ENCODE data around the gene CACNA2D3.

CACNA2D3 gene

DNA sequence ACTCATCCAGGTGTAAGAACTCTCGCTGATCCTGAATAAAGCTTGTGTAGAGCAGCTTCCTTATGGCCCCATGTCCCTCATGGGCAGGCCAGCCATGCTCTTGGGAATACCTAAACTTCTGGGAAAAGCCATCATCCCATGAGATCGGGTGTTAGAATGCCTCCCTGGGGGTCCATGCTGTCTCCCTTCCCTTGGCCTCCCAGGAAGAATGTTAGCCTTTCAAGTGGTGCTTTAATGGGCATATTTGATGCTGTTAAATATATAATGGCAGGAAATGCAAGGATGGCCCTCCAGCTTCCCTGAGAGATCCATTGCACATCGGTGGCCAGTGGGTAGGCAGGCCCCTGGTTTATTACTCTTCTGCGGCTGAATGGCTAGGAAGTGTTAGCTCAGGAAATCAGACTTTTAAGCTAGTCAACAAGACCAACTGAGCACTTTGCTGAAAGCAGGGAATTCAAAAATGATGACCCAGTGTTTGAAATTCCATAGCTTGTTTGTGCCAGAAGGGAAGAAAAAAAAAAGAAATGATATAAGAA is 866.0 kb downstream of the CACNA2D3 start:
- DNase-seq (ENCODE audit: low read depth, low spot score): no peak
- H3K27ac ChIP-seq: no peak overlapping the region

DNA sequence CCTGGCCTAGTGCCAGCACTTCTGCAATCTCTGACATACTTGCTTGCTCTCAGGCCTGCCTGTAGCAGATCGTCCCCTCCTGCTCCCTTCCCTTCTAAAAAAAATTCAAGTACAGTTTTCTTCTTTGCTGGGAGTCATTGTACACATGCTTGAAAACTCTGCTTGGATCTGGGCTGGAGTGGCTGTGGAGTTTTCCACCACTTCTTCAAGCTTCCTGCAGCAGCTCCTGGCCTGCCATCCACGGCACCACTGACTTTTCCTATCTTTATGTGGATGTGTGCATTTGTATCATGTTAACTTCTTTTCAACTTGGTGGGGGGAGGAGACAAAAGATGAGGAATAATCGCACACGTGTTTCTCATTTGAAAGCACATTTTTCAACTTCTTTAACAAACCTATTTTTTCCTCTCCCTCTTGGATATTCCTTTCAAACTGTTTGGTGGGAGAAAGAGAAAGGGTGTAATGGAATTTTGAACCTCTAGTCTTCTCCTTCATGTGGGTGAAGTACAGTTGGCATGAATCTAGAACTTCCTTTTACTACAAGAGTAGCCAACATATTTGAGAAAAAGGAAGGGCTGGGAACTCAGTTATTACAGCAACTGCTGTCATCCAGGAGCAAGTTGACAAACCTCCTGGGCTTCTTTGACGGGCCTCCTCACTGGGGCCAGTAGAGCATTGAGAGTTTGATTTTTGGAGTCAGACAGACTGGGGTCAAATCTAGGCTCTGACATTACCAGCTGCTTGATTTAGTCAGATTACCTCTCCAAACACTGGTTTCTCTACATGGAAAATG is 866.7 kb downstream of the CACNA2D3 start:
- DNase-seq (ENCODE audit: low read depth, low spot score): no peak
- no peak overlapping the region for H3K27ac ChIP-seq

DNA sequence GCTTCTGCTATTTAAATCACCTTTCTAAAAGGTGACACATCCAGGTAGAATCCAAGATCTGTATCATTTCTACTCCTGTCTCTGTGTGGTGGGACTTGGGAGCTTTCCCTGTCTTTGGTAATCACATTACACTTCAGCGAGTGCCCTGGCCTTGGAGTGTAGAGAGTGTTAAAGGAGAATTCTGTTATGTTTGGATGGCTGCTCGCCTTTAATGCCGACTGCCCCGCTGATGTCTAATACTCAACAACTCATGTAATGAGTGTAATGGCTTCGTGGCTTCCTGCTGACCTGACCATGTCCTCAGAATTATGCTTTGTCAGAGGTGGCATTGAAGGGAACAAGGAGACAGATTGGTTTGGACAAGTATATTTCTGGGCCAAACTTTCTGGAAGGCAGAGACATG is 871.8 kb downstream of the CACNA2D3 start:
- DNase-seq (ENCODE audit: low read depth, low spot score): no peak
- no peak overlapping the region for H3K27ac ChIP-seq

DNA sequence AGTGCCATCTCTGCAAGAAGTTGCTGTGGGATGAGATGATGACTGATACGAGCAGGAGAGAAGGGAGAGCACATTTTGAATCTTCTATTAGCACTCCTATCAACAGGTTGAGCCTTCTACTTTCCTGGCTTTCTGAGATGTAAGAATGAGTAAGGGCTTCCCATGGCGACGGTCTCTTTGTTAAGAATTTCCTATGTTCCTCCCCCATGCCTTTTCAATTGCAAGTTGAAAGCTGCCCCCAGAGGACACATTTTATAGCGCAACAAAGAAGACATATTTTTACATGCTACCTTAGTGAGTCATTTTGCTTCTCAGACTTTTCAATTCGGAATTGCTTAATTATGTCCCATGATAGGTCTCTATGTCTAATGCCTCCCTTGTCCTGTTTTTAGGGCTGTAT is 876.8 kb downstream of the CACNA2D3 start:
- H3K27ac ChIP-seq: no peak overlapping the region
- no peak for DNase-seq (ENCODE audit: low read depth, low spot score)

DNA sequence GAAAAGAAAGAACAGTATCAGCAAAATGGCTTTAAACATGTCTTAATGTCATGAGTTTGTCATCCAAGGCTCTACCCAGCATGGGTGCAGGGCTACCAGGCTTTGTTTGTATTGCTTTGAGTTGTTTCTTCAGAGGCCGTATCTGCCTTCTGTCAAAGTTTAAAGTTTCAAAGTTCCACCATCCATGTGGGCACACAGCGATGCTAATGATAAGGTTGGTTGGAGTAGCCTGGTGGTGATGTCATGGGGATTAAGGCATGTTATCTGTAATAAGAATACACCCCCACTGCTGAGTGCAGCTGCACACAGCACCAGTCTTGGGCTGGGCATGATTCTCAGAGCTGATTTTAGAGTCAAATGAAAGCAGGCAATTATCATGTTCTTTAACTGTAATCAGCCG is 877.5 kb downstream of the CACNA2D3 start:
- DNase-seq (ENCODE audit: low read depth, low spot score): no peak
- H3K27ac ChIP-seq: no peak overlapping the region

DNA sequence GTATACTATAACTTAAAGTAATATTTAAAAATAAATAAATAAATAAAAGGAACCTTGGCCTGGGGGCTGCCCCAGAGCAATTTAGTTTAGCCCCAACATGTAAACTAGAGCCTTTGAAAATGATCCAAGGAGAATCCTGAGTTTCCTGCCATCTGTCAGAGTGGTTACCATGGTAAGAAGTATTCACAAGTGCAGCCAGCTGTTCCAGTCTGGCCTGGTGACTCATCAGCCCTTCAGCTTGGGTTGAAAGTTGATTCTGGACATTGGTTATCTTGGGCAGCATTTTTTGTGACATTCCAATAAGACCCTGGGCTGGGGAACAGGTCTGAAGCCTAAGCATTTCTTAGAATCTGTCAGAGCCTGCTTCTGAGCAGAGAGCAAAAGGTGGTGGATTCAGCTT is 878.2 kb downstream of the CACNA2D3 start:
- H3K27ac ChIP-seq: no peak overlapping the region
- DNase-seq (ENCODE audit: low read depth, low spot score): no peak

DNA sequence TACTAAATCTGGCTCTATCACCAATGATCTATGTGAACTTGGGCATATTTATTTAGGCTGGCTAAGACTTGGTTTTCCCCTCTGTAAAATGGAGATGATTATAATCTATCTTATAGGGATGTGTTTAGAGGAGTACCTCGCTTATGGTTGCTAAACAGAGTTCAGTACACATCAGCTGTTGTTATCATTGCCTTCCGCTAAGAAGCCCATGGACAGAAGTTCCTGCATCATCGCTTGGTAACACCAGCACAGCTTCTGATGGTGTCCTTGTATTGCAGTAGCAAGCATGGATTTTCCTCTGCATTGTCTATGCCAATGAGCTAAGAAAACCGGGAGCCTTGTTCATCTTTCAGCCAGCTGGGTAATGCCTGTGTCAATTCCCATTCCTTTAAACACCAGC is 878.6 kb downstream of the CACNA2D3 start:
- DNase-seq (ENCODE audit: low read depth, low spot score): no peak
- no peak overlapping the region for H3K27ac ChIP-seq

DNA sequence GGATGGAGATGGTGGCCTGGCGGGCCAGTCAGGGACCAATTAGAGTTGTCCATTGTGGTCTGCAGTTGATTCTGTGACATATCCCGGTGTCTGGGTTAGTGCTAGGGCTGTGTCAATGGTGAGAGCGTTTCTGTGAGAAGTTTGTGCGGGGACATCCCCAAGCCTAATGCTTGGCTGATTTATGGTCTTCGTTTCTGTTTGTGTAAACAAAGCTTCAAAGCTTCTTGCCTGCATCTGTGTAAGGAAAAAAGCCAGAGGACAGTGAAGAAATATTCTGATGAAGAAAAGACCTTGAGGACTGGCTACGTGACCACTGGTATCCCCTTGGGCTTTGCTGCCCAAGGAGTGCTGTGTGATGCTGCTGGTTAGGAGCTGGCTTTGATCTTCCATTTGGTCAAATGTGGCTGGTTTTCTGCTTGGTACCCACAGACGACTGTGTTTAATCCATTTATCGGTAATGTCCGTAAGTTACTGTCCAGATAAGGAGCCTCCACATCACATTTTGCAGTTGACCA is 880.1 kb downstream of the CACNA2D3 start:
- DNase-seq (ENCODE audit: low read depth, low spot score): no peak

DNA sequence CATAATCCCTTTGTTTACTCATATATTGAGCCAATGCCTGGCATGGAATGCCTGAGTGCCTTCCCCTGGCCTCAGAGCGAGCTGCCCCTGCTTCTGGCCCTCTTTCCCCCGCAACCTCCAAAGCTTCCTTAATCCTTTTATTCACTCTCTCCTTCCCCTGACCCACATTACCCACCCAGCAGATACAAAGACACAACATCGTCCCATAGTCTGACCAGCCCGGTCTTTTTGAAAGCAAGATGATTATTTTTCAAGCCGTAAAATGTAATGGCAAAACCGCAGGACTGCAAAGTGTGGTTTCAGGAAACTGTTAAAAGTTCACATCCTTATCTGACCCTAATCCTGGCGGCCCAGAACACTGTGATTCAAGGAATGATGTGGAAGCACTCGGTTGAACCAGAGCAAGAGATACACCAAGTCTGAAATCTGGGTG is 883.9 kb downstream of the CACNA2D3 start:
- H3K27ac ChIP-seq: no peak overlapping the region
- no peak for DNase-seq (ENCODE audit: low read depth, low spot score)

More for the DNA sequence above, 880.1 kb downstream of the CACNA2D3 start:
- H3K27ac ChIP-seq: no peak overlapping the region

DNA sequence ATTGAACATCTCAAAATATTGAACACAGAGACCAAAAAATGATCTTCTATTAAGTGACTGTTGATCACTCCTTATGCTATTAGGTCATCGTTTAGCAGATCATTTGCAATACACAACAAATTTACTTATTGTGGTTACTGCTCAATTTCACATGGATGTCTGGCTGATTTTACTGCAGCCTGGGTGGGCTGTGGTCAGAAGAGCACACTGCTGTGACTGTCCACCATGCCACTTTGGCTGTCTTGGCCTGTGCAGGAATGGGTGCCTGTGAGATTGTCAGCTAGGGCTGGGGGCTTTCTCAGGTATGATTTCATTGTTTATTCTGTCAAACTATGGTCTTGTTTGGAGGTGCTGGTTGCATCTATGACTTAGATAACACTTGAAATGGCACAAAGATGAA is 885.6 kb downstream of the CACNA2D3 start:
- no peak for DNase-seq (ENCODE audit: low read depth, low spot score)
- H3K27ac ChIP-seq: no peak overlapping the region

DNA sequence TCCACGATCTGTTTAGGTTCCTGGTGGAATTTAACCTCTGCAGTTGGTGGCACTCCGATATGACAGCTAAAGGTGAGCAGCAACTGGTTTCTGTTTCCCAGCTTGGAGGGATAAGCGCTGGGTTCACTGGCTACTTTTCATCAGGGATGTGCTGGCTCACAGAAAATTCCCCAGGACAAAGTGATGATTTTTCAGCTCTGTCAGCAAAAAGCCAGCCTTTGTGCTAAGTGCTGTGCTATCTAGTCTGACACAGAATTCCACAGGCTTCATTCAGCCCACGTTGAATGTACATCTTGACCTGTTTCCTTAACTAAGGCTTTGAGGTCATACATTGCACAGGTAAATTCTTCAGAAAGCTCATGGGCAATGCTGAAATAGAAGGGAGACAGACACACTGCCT is 887.0 kb downstream of the CACNA2D3 start:
- no peak for DNase-seq (ENCODE audit: low read depth, low spot score)
- H3K27ac ChIP-seq: no peak overlapping the region

DNA sequence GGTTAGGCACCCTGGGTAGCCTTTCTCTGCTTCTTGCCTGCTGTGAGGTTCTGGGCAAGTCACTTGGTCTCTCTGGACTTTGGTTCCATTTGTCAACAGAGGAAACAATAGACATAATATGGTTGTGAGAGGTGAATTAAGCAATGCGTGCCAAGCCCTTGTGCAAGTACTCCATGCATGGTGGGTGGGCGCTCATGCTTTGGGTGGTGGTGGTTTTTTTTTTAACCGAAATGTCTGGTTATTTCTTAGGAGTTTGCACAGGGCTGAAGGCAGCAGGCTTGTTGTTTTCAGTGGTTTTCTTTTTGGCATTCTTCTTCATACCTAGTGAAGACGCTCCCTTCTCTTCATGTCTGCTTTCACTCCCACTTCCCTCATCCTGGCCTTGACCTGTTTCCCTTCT is 889.7 kb downstream of the CACNA2D3 start:
- no peak overlapping the region for H3K27ac ChIP-seq
- no peak for DNase-seq (ENCODE audit: low read depth, low spot score)

DNA sequence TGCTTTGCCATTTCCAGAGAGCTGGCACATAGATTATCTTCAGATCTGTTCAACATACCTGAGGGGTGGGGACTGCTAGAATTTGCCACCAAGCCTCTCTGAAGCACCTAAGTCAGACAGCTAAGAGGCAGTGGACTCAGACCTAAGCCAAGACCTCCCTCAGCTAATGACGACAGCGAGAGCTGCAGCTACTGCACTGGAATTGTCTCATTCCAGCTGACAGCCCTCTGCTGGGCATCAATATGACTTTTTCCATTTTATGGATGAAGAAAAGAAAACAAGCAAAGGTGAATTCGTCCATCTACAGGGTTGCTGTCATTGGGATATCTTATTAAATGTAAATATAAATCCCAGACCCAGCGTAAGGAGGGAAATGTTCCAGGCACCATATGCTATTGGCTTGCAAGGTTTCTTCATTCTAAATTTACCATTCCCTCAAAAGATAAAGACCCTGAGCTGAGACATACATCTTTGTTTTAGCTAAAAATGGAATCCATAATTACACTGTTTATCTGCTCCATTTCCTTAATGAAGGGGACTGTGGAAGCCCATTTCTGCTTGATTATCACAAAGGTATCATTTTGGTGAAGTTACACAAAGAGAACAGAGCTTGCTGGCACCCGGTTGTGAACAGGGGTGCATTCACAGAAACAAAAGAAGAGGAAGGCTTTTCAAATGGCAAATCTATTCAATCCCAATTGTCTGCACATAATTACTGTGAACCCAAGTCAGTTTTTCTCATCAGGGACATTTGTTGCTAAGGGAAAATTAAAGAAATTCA is 891.0 kb downstream of the CACNA2D3 start:
- H3K27ac ChIP-seq: no peak overlapping the region
- DNase-seq (ENCODE audit: low read depth, low spot score): no peak

DNA sequence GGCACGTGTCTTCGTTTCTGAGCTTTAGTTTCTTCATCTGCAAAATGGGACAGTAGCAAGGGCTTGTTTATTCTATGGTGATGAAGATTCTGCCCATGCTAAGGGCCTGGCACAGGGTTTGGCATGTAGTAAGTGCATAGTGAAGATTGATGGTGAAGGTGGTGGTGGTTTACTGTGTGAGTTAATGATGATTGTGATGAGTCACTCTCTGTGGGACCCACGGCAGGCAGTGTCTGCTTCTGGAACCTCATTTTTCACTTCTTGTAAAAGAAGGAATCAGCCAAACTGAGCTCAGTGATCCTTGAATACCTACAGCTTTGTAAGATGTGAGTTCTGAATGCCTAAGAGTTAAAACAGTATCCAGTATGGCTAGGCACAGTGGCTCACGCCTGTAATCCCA is 891.7 kb downstream of the CACNA2D3 start:
- no peak for DNase-seq (ENCODE audit: low read depth, low spot score)
- no peak overlapping the region for H3K27ac ChIP-seq

DNA sequence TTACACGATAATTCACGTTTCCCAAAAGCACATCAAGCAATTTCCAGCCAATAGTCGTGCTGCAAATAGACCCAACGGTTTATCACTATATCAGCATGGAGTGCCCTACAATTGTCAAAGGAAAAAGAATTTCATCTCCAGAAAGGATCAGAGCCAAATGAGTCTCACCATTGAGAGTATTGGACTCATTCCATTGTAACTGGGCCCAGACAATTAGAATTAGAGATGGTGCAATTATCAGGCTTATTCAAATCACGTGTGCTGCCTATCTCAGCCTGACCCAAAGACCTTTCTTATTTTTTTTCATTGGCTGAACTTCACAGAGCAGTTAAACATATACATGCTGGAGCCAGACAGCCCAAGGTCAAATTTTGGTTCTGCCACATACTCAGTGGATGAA is 892.6 kb downstream of the CACNA2D3 start:
- no peak for DNase-seq (ENCODE audit: low read depth, low spot score)
- H3K27ac ChIP-seq: no peak overlapping the region

DNA sequence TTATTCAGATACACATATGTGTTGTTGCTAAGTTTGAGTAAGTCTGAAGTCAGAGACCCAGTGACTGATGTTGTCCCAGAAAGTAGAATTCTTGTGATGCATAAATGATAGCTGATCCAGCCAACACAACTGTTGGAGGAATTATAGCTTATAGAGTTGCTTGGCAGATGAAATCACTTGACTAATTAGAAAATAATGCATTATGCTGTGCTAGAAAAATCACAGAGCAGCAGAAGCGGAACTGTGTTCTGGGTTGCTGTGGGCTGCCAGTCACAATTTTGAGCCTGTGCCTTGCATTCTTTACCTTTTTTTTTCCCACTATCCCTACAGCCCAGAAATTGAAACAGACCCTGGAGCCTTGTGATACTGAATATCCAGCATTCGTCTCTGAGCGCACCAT is 895.5 kb downstream of the CACNA2D3 start:
- DNase-seq (ENCODE audit: low read depth, low spot score): no peak
- H3K27ac ChIP-seq: no peak overlapping the region

DNA sequence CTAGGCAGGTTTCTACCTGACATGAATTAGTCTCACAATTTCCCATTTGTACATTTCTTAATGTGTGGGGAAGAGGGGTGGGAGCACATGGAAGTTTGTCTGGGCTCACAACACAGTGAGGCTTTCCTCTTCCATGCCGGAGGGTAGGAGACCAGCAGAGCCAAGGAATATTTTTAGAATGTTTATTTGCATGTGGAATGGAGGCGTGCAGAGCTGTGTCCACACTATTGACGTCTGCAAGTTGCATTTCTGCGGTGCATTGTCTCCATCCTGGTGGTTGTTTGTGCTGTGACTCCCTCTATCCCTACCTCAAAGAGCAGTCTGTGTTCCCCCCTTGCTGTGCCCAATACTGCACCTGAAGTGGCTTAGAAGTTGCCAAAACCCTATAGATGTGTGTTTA is 908.6 kb downstream of the CACNA2D3 start:
- no peak overlapping the region for H3K27ac ChIP-seq
- no peak for DNase-seq (ENCODE audit: low read depth, low spot score)

DNA sequence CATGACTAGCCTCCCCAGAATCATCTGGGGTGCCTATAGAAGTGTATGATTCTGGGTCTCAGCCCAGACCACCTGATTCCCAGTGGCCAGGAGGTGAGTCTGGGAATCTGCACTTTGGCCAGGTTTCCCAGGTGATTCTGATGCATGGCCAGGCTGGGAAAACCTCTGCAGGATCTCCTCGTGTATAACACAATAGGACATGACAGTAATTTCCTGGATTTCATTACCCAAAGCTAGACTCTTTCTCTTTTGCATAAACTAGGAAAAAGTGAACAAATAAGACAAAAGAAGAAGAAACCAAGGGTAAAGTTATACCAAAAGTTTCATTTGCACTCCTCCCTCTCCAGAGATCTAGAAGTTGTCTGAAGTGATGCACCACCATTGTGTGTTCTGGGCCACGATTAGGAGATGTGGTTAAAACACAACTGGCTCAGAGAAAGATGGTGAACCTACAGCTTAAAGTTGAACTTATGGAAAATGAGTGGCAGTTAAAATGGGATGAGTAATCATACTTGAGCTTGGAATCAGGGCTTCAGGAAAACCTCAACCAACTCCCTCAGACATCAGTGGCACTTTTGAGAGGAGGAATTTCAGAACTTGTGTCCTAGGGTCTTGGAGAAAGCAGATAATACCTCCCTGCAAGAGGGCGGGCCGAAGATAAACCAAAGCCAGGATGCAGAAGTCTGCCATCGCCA is 914.7 kb downstream of the CACNA2D3 start:
- DNase-seq (ENCODE audit: low read depth, low spot score): no peak
- H3K27ac ChIP-seq: no peak overlapping the region

DNA sequence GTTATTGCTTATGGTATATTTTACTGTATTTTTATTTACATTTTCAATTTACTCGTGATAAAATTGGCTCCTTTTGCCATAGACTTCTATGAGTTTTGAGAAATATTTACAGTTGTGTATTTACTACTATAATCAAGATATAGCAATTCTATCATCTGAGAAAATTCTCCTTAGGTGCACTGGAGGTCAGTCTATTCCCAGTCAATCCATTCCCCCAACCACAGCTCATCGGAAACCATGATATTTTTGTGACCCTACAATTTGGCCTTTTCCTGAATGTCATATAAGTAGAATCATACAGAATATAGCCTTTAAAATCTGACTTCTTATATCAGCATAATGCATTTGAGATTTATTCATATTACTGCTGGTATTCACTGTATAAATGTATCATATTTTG is 920.2 kb downstream of the CACNA2D3 start:
- no peak overlapping the region for H3K27ac ChIP-seq
- no peak for DNase-seq (ENCODE audit: low read depth, low spot score)

DNA sequence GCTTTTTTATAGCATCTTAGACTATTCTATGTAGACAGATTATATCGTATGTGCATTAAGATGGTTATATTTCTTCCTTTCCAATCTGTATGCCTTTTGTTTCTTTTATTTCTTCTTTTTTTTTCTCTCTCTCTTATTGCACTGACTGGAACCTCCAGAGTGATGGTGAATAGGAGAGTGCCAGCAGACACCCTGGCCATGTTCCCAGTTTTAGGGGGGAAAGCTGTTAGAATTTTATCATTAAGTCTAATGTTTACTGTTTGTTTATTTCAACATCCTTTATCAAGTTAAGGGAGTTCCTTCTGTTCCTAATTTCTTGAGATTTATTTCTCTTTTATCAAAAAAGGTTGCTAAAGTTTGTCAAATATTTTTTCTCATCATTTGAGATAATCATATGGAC is 922.1 kb downstream of the CACNA2D3 start:
- DNase-seq (ENCODE audit: low read depth, low spot score): no peak
- H3K27ac ChIP-seq: no peak overlapping the region
